ENCODE data around the gene P2RX7.

- TF ChIP-seq CTCF (IDR thresholded peaks at IDR 0.05) (no peak), POLR2A (IDR thresholded peaks at IDR 0.05) (no peak)
Measured at GRCh38 chr12:121154793-121155375, 22.2 kb downstream of the P2RX7 start.

All from adrenal gland (tissue), 5 donors.